SH-SY5Y (cell line): ENCODE measurements around the gene CCDC40.

ENCODE experiments used
- GATA2 ChIP-seq: IDR thresholded peaks from 2 replicates; pipeline ENCODE4 v1.6.1; 2011; ENCODE audit warnings: mild to moderate bottlenecking, low read depth, low read length
- GATA3 ChIP-seq: IDR thresholded peaks from 2 replicates; pipeline ENCODE4 v1.6.1; 2011; ENCODE audit warnings: low read depth, mild to moderate bottlenecking, low read length, moderate library complexity

CCDC40 gene, protein sequence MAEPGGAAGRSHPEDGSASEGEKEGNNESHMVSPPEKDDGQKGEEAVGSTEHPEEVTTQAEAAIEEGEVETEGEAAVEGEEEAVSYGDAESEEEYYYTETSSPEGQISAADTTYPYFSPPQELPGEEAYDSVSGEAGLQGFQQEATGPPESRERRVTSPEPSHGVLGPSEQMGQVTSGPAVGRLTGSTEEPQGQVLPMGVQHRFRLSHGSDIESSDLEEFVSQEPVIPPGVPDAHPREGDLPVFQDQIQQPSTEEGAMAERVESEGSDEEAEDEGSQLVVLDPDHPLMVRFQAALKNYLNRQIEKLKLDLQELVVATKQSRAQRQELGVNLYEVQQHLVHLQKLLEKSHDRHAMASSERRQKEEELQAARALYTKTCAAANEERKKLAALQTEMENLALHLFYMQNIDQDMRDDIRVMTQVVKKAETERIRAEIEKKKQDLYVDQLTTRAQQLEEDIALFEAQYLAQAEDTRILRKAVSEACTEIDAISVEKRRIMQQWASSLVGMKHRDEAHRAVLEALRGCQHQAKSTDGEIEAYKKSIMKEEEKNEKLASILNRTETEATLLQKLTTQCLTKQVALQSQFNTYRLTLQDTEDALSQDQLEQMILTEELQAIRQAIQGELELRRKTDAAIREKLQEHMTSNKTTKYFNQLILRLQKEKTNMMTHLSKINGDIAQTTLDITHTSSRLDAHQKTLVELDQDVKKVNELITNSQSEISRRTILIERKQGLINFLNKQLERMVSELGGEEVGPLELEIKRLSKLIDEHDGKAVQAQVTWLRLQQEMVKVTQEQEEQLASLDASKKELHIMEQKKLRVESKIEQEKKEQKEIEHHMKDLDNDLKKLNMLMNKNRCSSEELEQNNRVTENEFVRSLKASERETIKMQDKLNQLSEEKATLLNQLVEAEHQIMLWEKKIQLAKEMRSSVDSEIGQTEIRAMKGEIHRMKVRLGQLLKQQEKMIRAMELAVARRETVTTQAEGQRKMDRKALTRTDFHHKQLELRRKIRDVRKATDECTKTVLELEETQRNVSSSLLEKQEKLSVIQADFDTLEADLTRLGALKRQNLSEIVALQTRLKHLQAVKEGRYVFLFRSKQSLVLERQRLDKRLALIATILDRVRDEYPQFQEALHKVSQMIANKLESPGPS

GRCh38 chr17:80035937-80036714, at the start of gene CCDC40:
Gene CCDC40 (plus strand): TSS chr17:80036642. CDS start chr17:80036663, 21 bp downstream.
- no peak for TF ChIP-seq GATA2
- TF ChIP-seq GATA3: no peak

- no peak for TF ChIP-seq GATA2
- TF ChIP-seq GATA3: no peak
These were observed 49.1 kb upstream of the CCDC40 start for GRCh38 chr17:79987187-79987934.

- TF ChIP-seq GATA2 (no peak), GATA3 (no peak)
These were observed 48.6 kb upstream of the CCDC40 start for GRCh38 chr17:79987935-79988184.

DNA sequence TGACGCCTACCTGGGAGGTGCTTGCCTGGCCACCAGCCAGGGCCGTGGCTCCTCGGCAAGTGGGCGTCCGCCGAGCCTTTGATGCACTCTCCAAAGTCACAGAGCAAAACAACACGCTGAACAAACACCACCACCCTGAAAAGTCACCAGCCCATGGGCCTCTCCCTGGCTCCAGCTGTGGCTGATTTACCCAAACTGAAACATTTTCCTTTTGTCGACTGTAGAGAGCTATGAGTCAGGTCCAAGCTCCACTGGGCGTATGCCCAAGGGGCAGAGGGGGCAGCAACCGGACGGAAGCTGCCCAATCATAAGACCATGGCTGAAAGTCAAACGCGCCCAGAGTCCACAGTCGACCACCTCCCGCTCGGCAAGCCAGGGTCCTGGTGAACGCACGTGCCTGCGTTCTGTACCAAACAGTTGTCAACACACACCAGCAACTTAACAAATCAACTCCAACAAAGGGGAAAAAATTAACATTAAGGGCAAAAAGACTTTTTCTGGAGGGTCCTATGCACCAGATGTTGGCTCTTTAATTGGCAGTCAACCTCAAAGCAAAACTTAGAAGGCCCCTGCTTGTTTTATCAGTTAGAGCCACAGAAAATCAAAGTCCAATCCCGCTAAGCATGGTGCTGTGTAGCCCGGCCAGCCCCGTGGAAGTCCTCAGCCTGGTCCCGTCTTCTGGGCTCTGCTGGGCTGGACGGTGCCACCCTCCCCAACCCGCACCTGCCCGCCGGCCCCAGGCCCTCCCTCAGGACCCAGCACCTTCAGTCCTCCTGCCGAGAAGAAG, 48.1 kb upstream of the CCDC40 start:
- TF ChIP-seq GATA3 (no peak), GATA2 (no peak)

- TF ChIP-seq GATA3 (no peak), GATA2 (no peak)
These were observed 47.2 kb upstream of the CCDC40 start for GRCh38 chr17:79989106-79989835.

GRCh38 chr17:79990051-79990592, 46.3 kb upstream of the CCDC40 start:
- TF ChIP-seq GATA3 (no peak), GATA2 (no peak; the same call in 1 of the 2 replicates)

GRCh38 chr17:79990704-79991103, 45.7 kb upstream of the CCDC40 start:
- no peak for TF ChIP-seq GATA2
- TF ChIP-seq GATA3: no peak

DNA sequence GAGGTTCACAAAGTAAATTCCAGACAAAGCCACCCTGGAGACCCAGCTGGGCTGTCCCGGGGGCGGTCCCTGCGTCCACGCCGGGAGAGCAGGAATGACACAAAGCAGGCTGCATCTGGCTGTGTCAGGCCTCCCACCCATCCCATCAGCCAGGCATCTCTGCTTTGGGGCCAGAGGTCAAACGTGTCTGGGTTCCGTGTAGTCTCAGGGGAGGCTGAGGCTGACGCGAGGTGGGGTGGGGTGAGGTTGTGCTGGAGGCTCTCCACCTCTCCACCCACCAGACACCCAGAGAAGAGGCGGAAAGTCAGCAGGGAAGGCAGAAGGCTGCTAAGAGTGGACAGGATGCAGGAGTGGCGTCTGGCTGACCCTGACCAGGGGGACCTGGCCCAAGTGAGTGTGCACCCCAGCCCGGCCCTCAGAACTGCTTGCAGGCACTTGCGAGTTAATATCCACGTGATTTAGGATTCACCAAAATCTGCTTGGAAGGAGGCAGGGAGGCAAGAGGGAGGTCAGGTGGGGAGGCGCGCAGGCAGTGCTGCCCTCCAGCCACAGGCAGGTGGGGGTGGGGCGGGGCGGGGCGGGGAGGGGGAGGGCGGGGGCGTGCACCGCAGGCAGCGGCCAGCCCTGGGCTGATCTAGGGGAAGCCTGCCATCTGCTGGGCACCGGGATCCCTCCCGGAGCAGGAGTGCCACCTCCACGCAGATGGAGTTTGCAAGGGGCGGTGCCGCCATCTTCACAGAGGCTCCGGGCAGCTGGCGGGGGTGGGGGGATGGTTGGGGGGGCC, 45.1 kb upstream of the CCDC40 start:
- TF ChIP-seq GATA2: no peak

DNA sequence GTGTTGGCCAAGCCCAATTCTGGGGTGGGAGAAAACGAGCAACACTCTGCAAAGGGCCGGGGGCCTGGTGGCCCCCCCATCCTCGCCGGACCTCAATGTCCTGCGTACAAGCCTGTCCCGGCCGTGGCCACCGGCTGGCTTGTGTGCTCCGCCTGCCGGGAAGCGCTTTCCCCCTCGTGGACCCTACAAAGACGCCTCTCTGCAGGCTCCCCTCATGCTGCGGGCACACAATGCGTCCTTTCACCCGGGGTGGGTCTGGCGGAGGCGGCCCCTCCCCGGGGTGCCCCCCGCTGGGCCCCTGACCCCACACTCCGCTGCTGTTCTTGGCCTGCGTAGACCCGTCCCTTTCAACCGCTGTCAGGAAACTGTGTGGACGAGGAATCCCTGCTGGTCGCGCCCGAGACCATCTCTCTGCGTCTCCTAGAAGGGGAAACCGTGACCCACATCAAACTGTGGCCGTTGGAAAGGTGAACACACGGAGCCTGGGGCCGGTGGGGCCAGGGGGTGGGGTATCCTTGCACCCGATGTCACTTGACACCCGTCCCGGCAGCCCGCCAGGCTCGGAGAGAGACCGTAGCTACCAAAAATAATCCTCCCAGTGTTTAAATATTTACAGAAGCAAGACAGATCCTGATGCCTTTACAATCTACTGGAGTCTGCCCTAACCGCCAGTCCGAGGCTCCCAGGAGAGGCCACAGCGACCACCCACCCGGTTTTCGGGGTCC, 44.4 kb upstream of the CCDC40 start:
- TF ChIP-seq GATA2 (no peak), GATA3 (no peak)

GRCh38 chr17:79992649-79993389, 43.6 kb upstream of the CCDC40 start:
- TF ChIP-seq GATA2: no peak
- no peak for TF ChIP-seq GATA3
